ENCODE measurements around the gene GSE1. TPM values are rescaled to one million over a fixed set of nuclear protein-coding genes. Genes with fewer than 3 reads are reported as not detected.

GSE1 gene
- total and polyA plus RNA-seq, 8 donors: 84.8 to 148 (median 112) TPM

DNA sequence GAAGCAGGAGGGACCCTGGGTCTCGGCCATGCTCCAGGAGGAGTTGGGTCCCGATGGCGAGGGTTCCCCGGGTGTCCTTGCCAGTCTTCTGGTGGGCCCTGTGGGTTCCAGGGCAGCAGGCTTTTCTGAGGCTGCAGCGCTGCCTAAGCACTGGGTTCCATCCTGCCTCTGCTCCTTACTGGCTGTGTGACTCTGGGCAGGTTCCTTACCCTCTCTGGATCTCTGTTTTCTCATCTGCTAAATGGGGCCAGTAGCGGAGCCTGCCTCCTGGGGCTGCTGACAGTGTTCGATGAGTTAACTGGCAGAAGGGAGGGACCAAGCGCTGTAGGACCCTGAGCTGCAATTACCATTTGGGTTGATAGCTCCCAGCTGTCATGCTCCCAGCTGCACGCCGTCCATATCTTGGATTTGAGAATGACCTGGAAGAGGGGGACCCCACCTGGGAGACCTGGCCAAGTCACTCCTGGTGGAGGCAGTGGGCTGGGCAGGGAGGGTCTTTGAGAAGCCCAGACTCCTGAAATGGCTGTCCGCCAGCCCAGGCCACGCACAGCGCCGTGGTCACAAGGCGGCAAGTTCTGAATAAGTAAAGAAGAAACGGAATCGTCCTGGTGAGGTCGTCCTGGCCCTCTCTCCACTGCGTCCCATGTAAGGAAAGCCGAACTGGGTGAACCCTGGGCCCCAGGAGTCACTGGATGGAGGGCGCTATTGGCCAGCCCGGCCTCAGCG lies 47.2 kb upstream of the GSE1 start:
- no peaks in the 10 kb centered on the region for H3K27me3 ChIP-seq
- H3K9me3 ChIP-seq: no peaks in the 10 kb centered on the region
- peak in 2 of 4 donors; percentile 62 to 74 for DNase-seq
- no peak for TF ChIP-seq CTCF (IDR thresholded peaks at IDR 0.05)
- H3K27ac ChIP-seq: no peak overlapping the region
- H3K4me3 ChIP-seq: no peak overlapping the region
- no peaks in the 10 kb centered on the region for H3K36me3 ChIP-seq
- ATAC-seq: no peak
- intact Hi-C loops (cut with DNase I): no loop called here
- H3K4me1 ChIP-seq: peaks cover 50 to 95% of the 10 kb centered on the region in 2 donors

DNA sequence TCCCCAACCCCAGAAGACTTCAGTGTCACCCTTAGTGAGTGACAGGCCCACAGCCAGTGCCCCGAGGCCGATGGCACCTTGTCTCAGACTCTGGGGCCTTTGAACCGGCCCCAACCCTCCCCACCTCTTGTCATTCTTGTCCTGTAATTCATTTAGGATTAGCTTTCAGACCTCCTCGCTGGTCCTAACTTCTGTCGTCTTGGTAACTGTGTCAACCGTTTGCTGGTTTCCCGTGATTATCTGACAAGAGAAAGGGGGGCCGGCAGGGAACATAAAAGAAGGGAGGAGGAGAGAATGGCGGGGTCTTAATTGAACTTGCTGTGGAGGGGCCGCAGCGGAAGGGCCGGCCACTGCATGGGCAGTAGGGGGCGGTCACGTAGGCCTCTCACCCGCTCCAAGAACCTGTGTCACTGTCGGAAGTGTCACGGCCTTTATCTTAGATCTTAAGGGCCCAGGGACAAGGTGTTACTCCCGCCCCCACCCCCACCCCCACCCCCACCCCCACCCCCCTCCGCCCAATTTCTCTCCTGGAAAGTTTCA lies 46.5 kb upstream of the GSE1 start:
- Histone ChIP-seq H3K4me1 (peaks cover 52 to 95% of the 10 kb centered on the region in 2 donors), H3K27ac (no peak overlapping the region), H3K36me3 (no peaks in the 10 kb centered on the region), H3K4me3 (no peak overlapping the region), H3K27me3 (no peaks in the 10 kb centered on the region), H3K9me3 (no peaks in the 10 kb centered on the region)
- intact Hi-C loops (cut with DNase I): no loop called here
- DNase-seq (peak in 2 of 4 donors; percentile 42 to 77), ATAC-seq (no peak)
- TF ChIP-seq CTCF (IDR thresholded peaks at IDR 0.05): no peak

- no peaks in the 10 kb centered on the region for H3K36me3 ChIP-seq
- peak overlapping the region in 1 of 2 donors; percentile 6 for H3K27ac ChIP-seq
- no peaks in the 10 kb centered on the region for H3K27me3 ChIP-seq
- TF ChIP-seq CTCF (IDR thresholded peaks at IDR 0.05): no peak
- DNase-seq: peak in 1 of 4 donors; percentile 82
- H3K4me1 ChIP-seq: peaks cover 52 to 92% of the 10 kb centered on the region in 2 donors
- H3K9me3 ChIP-seq: no peaks in the 10 kb centered on the region
- H3K4me3 ChIP-seq: no peak overlapping the region
- intact Hi-C loops (cut with DNase I): no loop called here
- ATAC-seq: no peak
These were observed 45.8 kb upstream of the GSE1 start for GRCh38 chr16:85567101-85567866.

GRCh38 chr16:85567935-85568334 lies 45.2 kb upstream of the GSE1 start:
- no peaks in the 10 kb centered on the region for H3K36me3 ChIP-seq
- ATAC-seq (no peak), DNase-seq (peak in 1 of 4 donors; percentile 24)
- peaks cover 52 to 92% of the 10 kb centered on the region in 2 donors for H3K4me1 ChIP-seq
- intact Hi-C loops (cut with DNase I): no loop called here
- H3K9me3 ChIP-seq: no peaks in the 10 kb centered on the region
- no peak for TF ChIP-seq CTCF (IDR thresholded peaks at IDR 0.05)
- peak overlapping the region; percentile 43 to 57 for H3K27ac ChIP-seq
- H3K4me3 ChIP-seq: no peak overlapping the region
- no peaks in the 10 kb centered on the region for H3K27me3 ChIP-seq

DNA sequence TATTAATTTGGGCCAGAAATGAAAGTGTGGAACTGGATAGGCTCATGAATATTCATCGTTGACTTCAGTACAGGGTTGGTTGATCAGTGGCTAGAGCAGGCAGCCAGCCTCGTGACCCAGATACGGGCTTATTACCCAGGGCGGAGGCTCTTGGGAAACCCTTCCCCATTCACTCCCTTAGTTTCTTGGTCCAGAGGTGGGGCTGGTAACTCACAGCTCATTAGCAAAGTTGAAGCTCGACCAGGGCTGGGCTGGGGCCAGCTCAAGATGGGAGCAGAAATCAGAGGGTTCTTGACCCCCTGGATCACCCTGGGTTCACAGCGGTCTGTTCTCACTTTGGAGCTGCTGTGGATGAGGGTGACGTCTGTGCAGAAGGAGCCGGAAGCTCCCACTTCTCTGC lies 44.6 kb upstream of the GSE1 start:
- intact Hi-C loops (cut with DNase I): no loop called here
- Histone ChIP-seq H3K27ac (peak overlapping the region; percentile 43 to 57), H3K36me3 (no peaks in the 10 kb centered on the region), H3K4me1 (peaks cover 47 to 92% of the 10 kb centered on the region in 2 donors), H3K4me3 (no peak overlapping the region), H3K9me3 (no peaks in the 10 kb centered on the region), H3K27me3 (no peaks in the 10 kb centered on the region)
- ATAC-seq (peak; percentile 49), DNase-seq (peak in 3 of 4 donors; percentile 72 to 80 (median 76))
- no peak for TF ChIP-seq CTCF (IDR thresholded peaks at IDR 0.05)

Data from left lung (tissue), 10 donors.